DOHH2 (cell line): ENCODE data around the gene ANAPC2.

Source experiments
- EZH2phosphoT487 ChIP-seq: fragments of 200-600 bp; sonication (generic); IDR thresholded peaks from 2 replicates; pipeline ENCODE4 v1.6.1; 2017; ENCODE audit warnings: borderline replicate concordance, mild to moderate bottlenecking, antibody characterized with exemption, low read length, moderate library complexity, mixed read lengths
- TF ChIP-seq, protein P1 (sequence below): fragments of 200-600 bp; sonication (generic); IDR thresholded peaks from one replicate; pipeline ENCODE4 v1.5.1; 2014; ENCODE audit warnings: antibody characterized with exemption, mild to moderate bottlenecking, low read depth, low read length; ENCODE audit not compliant: poor library complexity, severe bottlenecking

DNA sequence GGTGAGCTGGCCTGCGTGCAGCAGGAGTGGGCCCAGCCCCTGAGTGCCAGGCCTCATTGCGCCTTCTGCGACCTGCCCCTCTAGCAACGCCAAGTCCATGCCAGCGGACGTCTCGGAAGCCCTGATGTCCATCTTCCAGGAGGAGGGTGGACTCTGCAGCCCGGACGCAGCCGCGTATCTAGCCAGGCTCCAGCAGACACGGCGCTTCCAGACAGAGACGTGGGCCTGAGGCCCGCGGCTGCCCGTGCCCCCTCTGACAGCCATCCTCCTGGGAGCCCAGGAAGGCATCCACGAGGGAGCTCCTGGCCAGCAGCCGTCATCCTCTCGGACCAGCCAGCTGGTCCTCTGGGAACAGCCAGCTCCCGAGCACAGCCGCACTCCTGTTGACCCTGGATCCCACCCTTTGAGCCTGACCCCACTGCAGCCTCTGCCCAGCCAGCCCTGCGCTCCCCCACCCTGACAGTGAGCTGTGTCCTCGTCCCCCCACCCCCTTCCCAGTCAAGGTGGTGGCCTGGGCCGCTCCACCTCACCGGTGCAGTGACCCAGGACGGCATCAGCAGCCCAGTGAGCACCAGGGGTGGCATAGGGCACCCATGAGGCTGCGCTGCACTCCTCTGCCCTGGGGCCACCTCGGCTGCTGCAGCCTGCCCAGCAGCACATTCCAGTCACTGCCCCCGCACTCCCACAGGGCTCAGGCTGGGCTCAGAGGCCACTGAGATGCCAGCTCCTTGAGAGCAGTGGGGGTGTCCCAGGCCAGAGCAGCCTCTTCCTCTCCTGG lies 28.0 kb upstream of the ANAPC2 start:
- TF ChIP-seq, protein P1, sequence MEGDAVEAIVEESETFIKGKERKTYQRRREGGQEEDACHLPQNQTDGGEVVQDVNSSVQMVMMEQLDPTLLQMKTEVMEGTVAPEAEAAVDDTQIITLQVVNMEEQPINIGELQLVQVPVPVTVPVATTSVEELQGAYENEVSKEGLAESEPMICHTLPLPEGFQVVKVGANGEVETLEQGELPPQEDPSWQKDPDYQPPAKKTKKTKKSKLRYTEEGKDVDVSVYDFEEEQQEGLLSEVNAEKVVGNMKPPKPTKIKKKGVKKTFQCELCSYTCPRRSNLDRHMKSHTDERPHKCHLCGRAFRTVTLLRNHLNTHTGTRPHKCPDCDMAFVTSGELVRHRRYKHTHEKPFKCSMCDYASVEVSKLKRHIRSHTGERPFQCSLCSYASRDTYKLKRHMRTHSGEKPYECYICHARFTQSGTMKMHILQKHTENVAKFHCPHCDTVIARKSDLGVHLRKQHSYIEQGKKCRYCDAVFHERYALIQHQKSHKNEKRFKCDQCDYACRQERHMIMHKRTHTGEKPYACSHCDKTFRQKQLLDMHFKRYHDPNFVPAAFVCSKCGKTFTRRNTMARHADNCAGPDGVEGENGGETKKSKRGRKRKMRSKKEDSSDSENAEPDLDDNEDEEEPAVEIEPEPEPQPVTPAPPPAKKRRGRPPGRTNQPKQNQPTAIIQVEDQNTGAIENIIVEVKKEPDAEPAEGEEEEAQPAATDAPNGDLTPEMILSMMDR: no peak
- TF ChIP-seq EZH2phosphoT487: no peak
